SU-DHL-6 (cell line): ENCODE results near the gene BDKRB2.

Experiments used
- H2AFZ ChIP-seq: fragments of 200-600 bp; sonication (generic); 2 replicates; pipeline ENCODE4 v1.6.1; 2014; ENCODE audit warnings: low read depth, mild to moderate bottlenecking, moderate library complexity, mixed read lengths, antibody characterized with exemption, low read length; ENCODE audit not compliant: severe bottlenecking
- H3F3A ChIP-seq: fragments of 200-600 bp; shearing (Covaris generic); 2 replicates; pipeline ENCODE4 v1.6.0; 2016; ENCODE audit warnings: antibody characterized with exemption, mild to moderate bottlenecking; ENCODE audit not compliant: insufficient read depth
- H3K27ac ChIP-seq: fragments of 200-600 bp; sonication (generic); 2 replicates; pipeline ENCODE4 v1.5.1; 2016; ENCODE audit warnings: low read depth, mild to moderate bottlenecking, low read length, moderate library complexity, mixed read lengths
- H3K27me3 ChIP-seq: fragments of 200-600 bp; sonication (generic), shearing (Covaris generic); 2 replicates; pipeline ENCODE4 v1.6.0; 2014; ENCODE audit warnings: mild to moderate bottlenecking, low read length
- H3K36me3 ChIP-seq: fragments of 200-600 bp; sonication (generic); 2 replicates; pipeline ENCODE4 v1.6.1; 2014; ENCODE audit warnings: mild to moderate bottlenecking, low read length, mixed read lengths
- H3K4me2 ChIP-seq: fragments of 300-600, 200-600 bp; shearing (Covaris generic), sonication (generic); 2 replicates; pipeline ENCODE4 v1.6.0; 2014; ENCODE audit warnings: low read length, low read depth, mild to moderate bottlenecking; ENCODE audit not compliant: poor library complexity, severe bottlenecking
- H3K4me3 ChIP-seq: fragments of 200-600 bp; sonication (generic); 2 replicates; pipeline ENCODE4 v1.5.1; 2014; ENCODE audit warnings: antibody characterized with exemption, low read length, mild to moderate bottlenecking, mixed read lengths; ENCODE audit not compliant: insufficient read depth, poor library complexity, severe bottlenecking
- H3K79me2 ChIP-seq: fragments of 200-600 bp; sonication (generic); 2 replicates; pipeline ENCODE4 v1.6.1; 2014; ENCODE audit warnings: mild to moderate bottlenecking, low read length, moderate library complexity; ENCODE audit not compliant: insufficient read depth
- H3K9ac ChIP-seq: fragments of 200-600 bp; sonication (generic); 2 replicates; pipeline ENCODE4 v1.7.0; 2014; ENCODE audit warnings: mild to moderate bottlenecking, low read length
- H3K9me2 ChIP-seq: fragments of 200-600 bp; sonication (generic); replicated peaks from 2 replicates; pipeline ENCODE4 v1.6.1; 2014; ENCODE audit warnings: low read length; ENCODE audit not compliant: insufficient read depth
- H3K9me3 ChIP-seq: fragments of 200-600 bp; sonication (generic); 2 replicates; pipeline ENCODE4 v1.6.1; 2014; ENCODE audit warnings: low read length, mixed read lengths; ENCODE audit not compliant: insufficient read depth
- H4K20me1 ChIP-seq: fragments of 200-600 bp; sonication (generic); 2 replicates; pipeline ENCODE4 v1.6.1; 2014; ENCODE audit warnings: low read depth, mild to moderate bottlenecking, antibody characterized with exemption, low read length, moderate library complexity, mixed read lengths
- CTCF ChIP-seq: fragments of 200-600 bp; sonication (generic); IDR thresholded peaks from one replicate; pipeline ENCODE4 v1.5.1; 2017; ENCODE audit warnings: antibody characterized with exemption, mild to moderate bottlenecking, low read length, moderate library complexity; ENCODE audit not compliant: insufficient read depth, poor library complexity, severe bottlenecking
- EZH2phosphoT487 ChIP-seq: fragments of 200-600 bp; sonication (generic), shearing (Covaris generic); conservative IDR thresholded peaks from 2 replicates; pipeline ENCODE4 v1.6.1; 2018; ENCODE audit warnings: mild to moderate bottlenecking, antibody characterized with exemption, low read length, moderate library complexity, mixed read lengths

Gene BDKRB2

DNA sequence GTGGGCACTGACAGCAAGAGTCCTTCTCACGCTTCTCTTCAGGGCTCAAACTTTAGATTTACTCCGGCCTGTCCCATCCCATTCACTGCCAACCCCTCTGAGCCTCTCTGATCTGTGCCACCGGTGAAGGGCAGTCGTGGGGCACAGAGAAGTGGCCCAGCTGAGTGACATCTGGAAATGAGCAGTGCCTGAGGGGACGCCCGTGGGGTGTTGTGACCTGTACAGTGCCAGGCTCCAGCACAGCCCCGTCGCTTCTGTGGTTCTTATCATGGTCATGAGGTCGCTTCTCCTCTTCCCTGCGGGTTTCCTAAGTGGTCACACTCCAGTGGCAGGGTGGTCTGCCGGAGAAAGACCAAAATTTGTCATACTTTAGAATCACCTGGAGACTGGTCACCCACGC is 4.1 kb downstream of the BDKRB2 start:
- no peaks in the 10 kb centered on the region for H3K27me3 ChIP-seq
- H3K9me2 ChIP-seq = no peaks in the 10 kb centered on the region
- no peaks in the 10 kb centered on the region for H3K79me2 ChIP-seq
- H3K4me3 ChIP-seq = no peak overlapping the region
- TF ChIP-seq CTCF = no peak
- TF ChIP-seq EZH2phosphoT487 = no peak
- H3K27ac ChIP-seq = no peak overlapping the region
- no peak overlapping the region for H2AFZ ChIP-seq
- no peaks in the 10 kb centered on the region for H3F3A ChIP-seq
- no peak overlapping the region for H3K9ac ChIP-seq
- H3K36me3 ChIP-seq = no peaks in the 10 kb centered on the region
- H4K20me1 ChIP-seq = no peaks in the 10 kb centered on the region
- H3K9me3 ChIP-seq = no peaks in the 10 kb centered on the region
- H3K4me2 ChIP-seq = no peak overlapping the region

- H3K4me2 ChIP-seq = no peak overlapping the region
- no peaks in the 10 kb centered on the region for H3K27me3 ChIP-seq
- no peak overlapping the region for H3K4me3 ChIP-seq
- H3K9ac ChIP-seq = no peak overlapping the region
- no peak overlapping the region for H2AFZ ChIP-seq
- H3K79me2 ChIP-seq = no peaks in the 10 kb centered on the region
- no peaks in the 10 kb centered on the region for H4K20me1 ChIP-seq
- no peaks in the 10 kb centered on the region for H3K36me3 ChIP-seq
- H3F3A ChIP-seq = no peaks in the 10 kb centered on the region
- no peaks in the 10 kb centered on the region for H3K9me2 ChIP-seq
- H3K9me3 ChIP-seq = no peaks in the 10 kb centered on the region
- TF ChIP-seq EZH2phosphoT487 (no peak), CTCF (no peak)
- H3K27ac ChIP-seq = no peak overlapping the region
These were observed 7.5 kb downstream of the BDKRB2 start for GRCh38 chr14:96212140-96212539.

DNA sequence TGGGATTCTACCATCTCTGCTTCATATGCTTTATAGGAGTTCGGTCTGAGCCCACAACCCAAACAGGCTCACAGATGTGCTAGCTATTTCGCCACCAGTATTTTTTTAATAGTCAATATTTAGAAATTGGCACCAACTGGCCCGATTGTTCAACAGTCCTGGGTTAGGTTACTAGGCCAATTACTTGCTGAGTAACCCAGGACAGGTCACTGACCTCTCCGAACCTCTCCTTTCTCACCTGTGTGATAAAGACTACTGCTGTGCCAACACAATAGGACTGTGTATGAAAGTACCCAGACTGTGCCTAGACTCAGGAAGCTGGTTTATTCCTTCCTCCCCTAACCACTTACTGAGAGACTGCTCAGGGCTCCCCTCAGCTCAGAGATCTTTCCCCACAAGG is 8.3 kb downstream of the BDKRB2 start:
- H2AFZ ChIP-seq = no peak overlapping the region
- H3K79me2 ChIP-seq = no peaks in the 10 kb centered on the region
- no peaks in the 10 kb centered on the region for H3K27me3 ChIP-seq
- no peaks in the 10 kb centered on the region for H3K9me2 ChIP-seq
- no peaks in the 10 kb centered on the region for H3F3A ChIP-seq
- H3K36me3 ChIP-seq = no peaks in the 10 kb centered on the region
- no peak overlapping the region for H3K9ac ChIP-seq
- no peaks in the 10 kb centered on the region for H3K9me3 ChIP-seq
- no peak overlapping the region for H3K27ac ChIP-seq
- no peaks in the 10 kb centered on the region for H4K20me1 ChIP-seq
- no peak overlapping the region for H3K4me2 ChIP-seq
- no peak overlapping the region for H3K4me3 ChIP-seq
- no peak for TF ChIP-seq EZH2phosphoT487
- TF ChIP-seq CTCF = no peak
